Endodermal cell (in vitro differentiated cells): Measurements from ENCODE around the gene JMJD7. TPM values are rescaled to one million over a fixed set of nuclear protein-coding genes. Genes with fewer than 3 reads are reported as not detected.

Source experiments
- DNase-seq: peaks from one replicate; pipeline ENCODE4 v3.0.0-alpha.2; 2017
- H3K27ac ChIP-seq: 2 replicates; pipeline ENCODE4 v1.5.1; 2013; ENCODE audit warnings: mild to moderate bottlenecking, low read depth, low read length, moderate library complexity
- H3K27me3 ChIP-seq: 2 replicates; pipeline ENCODE4 v1.6.1; 2013; ENCODE audit warnings: mild to moderate bottlenecking, low read length, moderate library complexity; ENCODE audit not compliant: insufficient read depth, control insufficient read depth, poor library complexity, severe bottlenecking
- H3K36me3 ChIP-seq: 2 replicates; pipeline ENCODE4 v1.7.0; 2013; ENCODE audit warnings: mild to moderate bottlenecking, low read length, moderate library complexity; ENCODE audit not compliant: control insufficient read depth, insufficient read depth
- H3K4me1 ChIP-seq: one replicate; pipeline ENCODE4 v1.7.0; 2013; ENCODE audit warnings: low read length; ENCODE audit not compliant: control insufficient read depth, insufficient read depth
- H3K4me3 ChIP-seq: 2 replicates; pipeline ENCODE4 v1.5.1; 2013; ENCODE audit warnings: mild to moderate bottlenecking, low read length, moderate library complexity
- H3K9ac ChIP-seq: 2 replicates; pipeline ENCODE4 v1.6.1; 2013; ENCODE audit warnings: mild to moderate bottlenecking, low read length, moderate library complexity; ENCODE audit not compliant: poor library complexity, severe bottlenecking; ENCODE audit errors: extremely low read depth
- H3K9me3 ChIP-seq: 2 replicates; pipeline ENCODE4 v1.6.1; 2013; ENCODE audit warnings: mild to moderate bottlenecking, low read length, moderate library complexity; ENCODE audit not compliant: control insufficient read depth
- H3K27ac Mint-ChIP-seq: 2 replicates; pipeline ENCODE4 v1.8.0; 2020; ENCODE audit warnings: mixed read lengths
- H3K27me3 Mint-ChIP-seq: 2 replicates; pipeline ENCODE4 v1.8.0; 2021; ENCODE audit warnings: mild to moderate bottlenecking, mixed read lengths; ENCODE audit not compliant: insufficient read depth
- H3K36me3 Mint-ChIP-seq: 2 replicates; pipeline ENCODE4 v1.8.0; 2020; ENCODE audit warnings: low read depth, mixed read lengths
- H3K4me1 Mint-ChIP-seq: 2 replicates; pipeline ENCODE4 v1.8.0; 2020; ENCODE audit warnings: mixed read lengths
- H3K4me3 Mint-ChIP-seq: 2 replicates; pipeline ENCODE4 v1.8.0; 2020; ENCODE audit warnings: mild to moderate bottlenecking, moderate library complexity, mixed read lengths
- H3K9me3 Mint-ChIP-seq: 2 replicates; pipeline ENCODE4 v1.8.0; 2020; ENCODE audit warnings: mild to moderate bottlenecking, mixed read lengths
- WGBS, 2 experiments: methylation state at CpG; one replicate each; pipeline versions ENCODE4 v1.1.5 to v1.1.7; 2013; ENCODE audit warnings: missing lambda C conversion rate in 2 of 2, mixed read lengths in 1 of 2; ENCODE audit not compliant: insufficient coverage in 1 of 2, insufficient read length in 1 of 2; 5-methylcytosine and 5-hydroxymethylcytosine counted together
- total RNA-seq, 2 donors: library from RNA; stranded (reverse); fragmentation: NEBNext Ultra II Directional in 1 of 2; extraction: Animal tissue kit (Norgen Biotek cat#: 25700) in 1 of 2; gene quantifications; 2 replicates in 1 of 2; 3 replicates in 1 of 2; pipeline ENCODE4 v1.2.1, GENCODE V29; 2021
- TF ChIP-seq, protein P1 (sequence below): fragments of 200-600 bp; sonication (generic); conservative IDR thresholded peaks from 2 replicates; pipeline ENCODE4 v1.5.0; 2021; ENCODE audit warnings: antibody characterized with exemption, mild to moderate bottlenecking

The JMJD7 gene
- total RNA-seq, 2 donors from 2014 or later, result 18.4 to 22.1 TPM

DNA sequence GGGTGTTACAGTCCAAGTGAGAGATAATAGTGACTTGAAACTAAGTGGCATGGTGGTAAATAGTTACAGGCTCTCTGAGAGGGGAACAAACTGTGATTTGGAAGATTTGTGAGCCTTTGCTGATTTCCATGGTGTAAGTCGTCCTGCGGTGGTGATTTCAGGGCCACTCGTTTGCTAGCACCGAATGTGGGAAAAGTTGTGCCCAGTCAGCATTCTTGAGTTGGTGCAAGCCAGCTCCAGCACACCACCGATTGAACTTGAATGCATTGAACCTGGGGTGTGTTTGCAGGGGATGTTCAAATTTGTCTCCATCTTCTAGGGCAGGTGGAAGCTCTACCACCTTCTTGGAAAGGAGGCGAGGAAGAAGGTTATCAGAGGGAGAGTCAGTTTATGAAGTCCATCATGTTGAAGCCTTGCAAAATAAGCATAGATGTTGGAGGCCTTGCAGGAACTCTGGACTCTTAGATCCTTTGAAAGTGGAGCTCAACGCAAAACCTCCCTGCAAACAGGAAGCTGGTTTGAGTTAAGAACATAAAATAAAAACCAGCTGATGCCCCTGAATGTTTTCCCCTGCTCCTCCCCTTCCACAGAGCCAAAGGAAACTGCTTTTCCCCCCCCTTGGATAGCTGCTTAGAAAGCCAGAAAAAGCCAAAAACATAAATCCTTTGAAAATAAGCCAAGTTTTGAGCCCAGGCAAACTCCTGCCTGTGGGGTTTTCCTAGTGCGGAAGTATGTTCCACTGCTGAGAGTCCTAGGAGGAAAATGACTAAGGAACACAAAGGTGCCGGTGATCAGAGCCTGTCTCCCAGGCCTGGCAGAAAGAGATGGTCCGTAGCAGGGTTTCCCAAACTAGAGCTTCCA lies 31.7 kb upstream of the JMJD7 start:
- no peaks in the 10 kb centered on the region for H3K36me3 ChIP-seq
- TF ChIP-seq, protein P1, sequence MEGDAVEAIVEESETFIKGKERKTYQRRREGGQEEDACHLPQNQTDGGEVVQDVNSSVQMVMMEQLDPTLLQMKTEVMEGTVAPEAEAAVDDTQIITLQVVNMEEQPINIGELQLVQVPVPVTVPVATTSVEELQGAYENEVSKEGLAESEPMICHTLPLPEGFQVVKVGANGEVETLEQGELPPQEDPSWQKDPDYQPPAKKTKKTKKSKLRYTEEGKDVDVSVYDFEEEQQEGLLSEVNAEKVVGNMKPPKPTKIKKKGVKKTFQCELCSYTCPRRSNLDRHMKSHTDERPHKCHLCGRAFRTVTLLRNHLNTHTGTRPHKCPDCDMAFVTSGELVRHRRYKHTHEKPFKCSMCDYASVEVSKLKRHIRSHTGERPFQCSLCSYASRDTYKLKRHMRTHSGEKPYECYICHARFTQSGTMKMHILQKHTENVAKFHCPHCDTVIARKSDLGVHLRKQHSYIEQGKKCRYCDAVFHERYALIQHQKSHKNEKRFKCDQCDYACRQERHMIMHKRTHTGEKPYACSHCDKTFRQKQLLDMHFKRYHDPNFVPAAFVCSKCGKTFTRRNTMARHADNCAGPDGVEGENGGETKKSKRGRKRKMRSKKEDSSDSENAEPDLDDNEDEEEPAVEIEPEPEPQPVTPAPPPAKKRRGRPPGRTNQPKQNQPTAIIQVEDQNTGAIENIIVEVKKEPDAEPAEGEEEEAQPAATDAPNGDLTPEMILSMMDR, result no peak
- no peak overlapping the region for H3K9ac ChIP-seq
- H3K4me3 ChIP-seq, result no peak overlapping the region
- H3K27me3 ChIP-seq, result no peaks in the 10 kb centered on the region
- peaks cover 4% of the 10 kb centered on the region for H3K4me1 Mint-ChIP-seq
- 96 to 98% methylated on average over 10 of the region's 10 CpGs for WGBS, 2 experiments
- no peak overlapping the region for H3K4me3 Mint-ChIP-seq
- no peaks in the 10 kb centered on the region for H3K9me3 ChIP-seq
- no peaks in the 10 kb centered on the region for H3K27me3 Mint-ChIP-seq
- no peaks in the 10 kb centered on the region for H3K4me1 ChIP-seq
- H3K36me3 Mint-ChIP-seq, result peaks cover 12% of the 10 kb centered on the region
- DNase-seq, result no peak
- H3K9me3 Mint-ChIP-seq, result no peaks in the 10 kb centered on the region
- H3K27ac ChIP-seq, result no peak overlapping the region
- H3K27ac Mint-ChIP-seq, result no peak overlapping the region

DNA sequence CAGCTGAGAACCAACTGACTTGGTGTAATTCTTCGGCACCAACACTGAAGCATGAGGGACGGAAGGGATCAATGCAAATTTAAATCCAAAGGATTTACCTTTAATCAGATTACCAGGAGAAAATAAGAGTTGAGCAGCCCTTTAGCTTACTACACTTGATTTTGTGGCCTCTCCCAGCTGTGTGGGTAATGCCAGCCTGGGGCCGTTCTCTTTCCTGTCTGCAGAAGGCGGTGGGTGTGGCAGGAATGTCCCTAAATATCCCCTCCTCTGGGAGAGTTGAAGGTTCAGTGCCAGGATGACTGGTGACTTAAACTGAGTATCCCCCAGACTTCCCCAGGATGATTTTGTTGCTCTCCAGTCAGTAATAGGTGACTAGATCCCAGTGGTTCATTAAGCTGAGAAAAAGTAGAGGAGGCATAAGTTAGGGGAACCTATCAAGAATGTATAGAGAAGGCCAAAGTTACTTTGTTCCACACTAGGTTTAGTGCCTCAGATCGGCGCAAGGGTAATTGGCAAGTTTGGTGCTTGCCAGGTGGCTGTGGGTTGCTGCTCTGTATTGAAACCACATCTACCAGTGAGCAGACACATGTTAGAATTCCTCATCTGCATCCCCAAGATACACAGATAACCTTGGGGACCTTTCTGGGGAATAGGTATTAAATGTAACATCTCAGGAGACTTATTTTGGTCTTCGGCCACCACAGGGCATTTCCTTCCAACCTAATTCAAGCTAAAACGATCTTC lies 30.5 kb upstream of the JMJD7 start:
- no peak overlapping the region for H3K27ac Mint-ChIP-seq
- DNase-seq, result no peak
- peaks cover 2% of the 10 kb centered on the region for H3K36me3 ChIP-seq
- no peaks in the 10 kb centered on the region for H3K27me3 Mint-ChIP-seq
- TF ChIP-seq, protein P1, result no peak
- 96 to 97% methylated on average over 6 to 8 of the region's 8 CpGs for WGBS, 2 experiments
- H3K9me3 Mint-ChIP-seq, result no peaks in the 10 kb centered on the region
- H3K9ac ChIP-seq, result no peak overlapping the region
- H3K27ac ChIP-seq, result no peak overlapping the region
- H3K36me3 Mint-ChIP-seq, result peaks cover 16% of the 10 kb centered on the region
- H3K4me3 Mint-ChIP-seq, result no peak overlapping the region
- H3K4me1 ChIP-seq, result no peaks in the 10 kb centered on the region
- H3K4me3 ChIP-seq, result no peak overlapping the region
- H3K4me1 Mint-ChIP-seq, result peaks cover 3% of the 10 kb centered on the region
- H3K27me3 ChIP-seq, result no peaks in the 10 kb centered on the region
- H3K9me3 ChIP-seq, result no peaks in the 10 kb centered on the region

- H3K27ac Mint-ChIP-seq, result no peak overlapping the region
- H3K36me3 Mint-ChIP-seq, result peaks cover 20% of the 10 kb centered on the region
Measured at GRCh38 chr15:41798607-41799487, 29.0 kb upstream of the JMJD7 start.

More at GRCh38 chr15:41798607-41799487, 29.0 kb upstream of the JMJD7 start:
- Histone ChIP-seq H3K27ac (no peak overlapping the region), H3K36me3 (peaks cover 2% of the 10 kb centered on the region), H3K9me3 (no peaks in the 10 kb centered on the region), H3K27me3 (no peaks in the 10 kb centered on the region), H3K9ac (no peak overlapping the region), H3K4me3 (no peak overlapping the region), H3K4me1 (no peaks in the 10 kb centered on the region)
- TF ChIP-seq, protein P1, result no peak
- peaks cover 3% of the 10 kb centered on the region for H3K4me1 Mint-ChIP-seq
- H3K9me3 Mint-ChIP-seq, result no peaks in the 10 kb centered on the region
- 91% methylated on average over 5 to 9 of the region's 9 CpGs for WGBS, 2 experiments
- no peak overlapping the region for H3K4me3 Mint-ChIP-seq
- no peaks in the 10 kb centered on the region for H3K27me3 Mint-ChIP-seq
- no peak for DNase-seq
